SKM-1 treated with dmso at 0.1 percent for 144 hours (cell line): Measurements from ENCODE around the gene CDKN2B-AS1.
"Not testable (repeated sequence)": the region's sequence is repeated elsewhere in the genome, so short reads cannot be mapped to it uniquely, and the experiment has no call there.

Experiments
- DNase-seq: peaks from one replicate; lab custom pipeline; 2025; ENCODE audit not compliant: unreplicated experiment; lab: John Stamatoyannopoulos, UW

The CDKN2B-AS1 gene

DNA sequence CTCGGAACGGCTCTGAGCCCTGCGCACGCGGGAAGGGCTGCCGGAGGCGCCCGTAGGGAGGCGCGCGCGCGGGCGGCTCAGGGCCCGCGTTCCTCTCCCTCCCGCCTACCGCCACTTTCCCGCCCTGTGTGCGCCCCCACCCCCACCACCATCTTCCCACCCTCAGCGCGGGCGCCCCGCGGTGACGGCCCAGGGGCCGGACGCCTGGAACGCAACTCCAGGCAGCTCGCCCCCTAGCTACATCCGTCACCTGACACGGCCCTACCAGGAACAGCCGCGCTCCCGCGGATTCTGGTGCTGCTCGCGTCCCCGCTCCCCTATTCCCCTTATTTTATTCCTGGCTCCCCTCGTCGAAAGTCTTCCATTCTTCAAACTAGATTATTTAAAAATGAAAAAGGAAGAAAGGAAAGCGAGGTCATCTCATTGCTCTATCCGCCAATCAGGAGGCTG, at the start of gene CDKN2B-AS1:
Gene CDKN2B-AS1 (plus strand): TSS at position 236 of the 450 bp plus-strand sequence.
- peak; percentile 79 for DNase-seq

DNA sequence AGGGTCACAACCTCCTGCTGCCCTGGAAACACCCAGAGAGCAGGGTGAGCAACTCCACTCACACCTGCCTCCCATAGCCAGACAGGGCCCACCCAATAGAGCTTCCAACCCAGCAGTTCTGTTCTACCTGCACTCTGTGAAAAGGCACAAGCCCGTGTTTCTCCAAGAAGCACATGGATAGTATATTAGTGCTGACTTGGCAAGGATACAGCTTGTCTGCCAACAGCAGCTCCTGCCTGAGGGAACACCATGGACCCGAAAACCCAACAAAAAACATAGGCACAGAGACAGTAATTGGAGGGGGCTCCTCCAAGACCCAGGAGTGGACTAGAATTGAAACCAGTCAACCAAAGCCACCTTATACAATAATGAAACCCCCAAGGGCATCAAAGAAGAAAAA, 49.0 kb upstream of the CDKN2B-AS1 start:
- DNase-seq = no peak

- no peak for DNase-seq
Measured at GRCh38 chr9:21958833-21959232, 35.8 kb upstream of the CDKN2B-AS1 start.

- DNase-seq = not testable (repeated sequence)
Measured at GRCh38 chr9:21959268-21959667, 35.3 kb upstream of the CDKN2B-AS1 start.

- DNase-seq = no peak
Measured at GRCh38 chr9:21961569-21961968, 33.0 kb upstream of the CDKN2B-AS1 start.

GRCh38 chr9:21964925-21965385, 29.6 kb upstream of the CDKN2B-AS1 start:
- DNase-seq = no peak

DNA sequence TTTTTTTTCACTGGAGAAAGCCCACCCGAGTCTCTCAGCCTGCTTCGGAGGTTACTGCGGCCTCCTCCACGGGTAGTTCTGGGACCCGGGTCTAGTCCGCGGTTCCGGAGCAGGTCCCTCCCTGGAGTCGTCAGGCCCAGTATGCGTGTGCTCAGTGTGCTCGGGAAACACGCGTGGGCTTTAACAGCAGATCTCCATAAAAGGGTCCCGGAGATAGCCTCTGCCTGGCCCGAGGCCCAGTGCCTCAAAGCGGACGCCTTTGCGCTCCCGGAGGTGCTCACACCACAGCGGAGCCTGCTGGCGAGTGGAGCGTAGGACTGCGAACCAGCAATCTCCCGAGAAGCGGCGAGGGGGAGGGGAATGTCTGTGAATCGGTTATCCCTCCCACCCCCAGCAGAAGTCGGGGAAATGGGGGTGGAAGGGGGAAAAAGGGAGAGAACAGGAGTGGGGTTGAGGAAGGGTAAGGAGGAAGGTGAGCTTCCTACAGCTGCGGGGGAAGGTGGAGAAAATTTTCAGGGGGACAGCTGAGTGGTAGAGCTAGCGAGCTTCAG, 29.1 kb upstream of the CDKN2B-AS1 start:
- DNase-seq = no peak

- DNase-seq = no peak
Measured at GRCh38 chr9:21966140-21966851, 28.3 kb upstream of the CDKN2B-AS1 start.

DNA sequence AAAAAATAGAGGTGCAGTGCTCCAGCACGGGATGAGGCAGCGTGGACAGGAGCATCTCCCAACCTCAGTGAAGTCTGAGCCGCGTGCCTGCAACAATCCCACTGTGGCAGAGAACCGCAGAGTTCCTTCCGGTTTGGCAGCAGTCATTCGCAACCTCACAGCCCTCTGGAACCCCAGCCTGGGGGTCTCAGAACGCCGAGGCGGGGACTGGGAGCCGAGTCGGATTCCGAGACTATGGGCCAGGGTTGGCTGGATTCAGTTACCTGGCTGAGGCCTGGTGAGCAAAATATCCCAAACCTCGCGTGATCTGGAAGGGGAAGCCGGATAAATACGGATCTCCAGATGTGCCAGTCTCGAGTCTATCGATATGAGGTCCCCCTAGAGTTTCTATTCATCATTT, 27.4 kb upstream of the CDKN2B-AS1 start:
- no peak for DNase-seq

DNA sequence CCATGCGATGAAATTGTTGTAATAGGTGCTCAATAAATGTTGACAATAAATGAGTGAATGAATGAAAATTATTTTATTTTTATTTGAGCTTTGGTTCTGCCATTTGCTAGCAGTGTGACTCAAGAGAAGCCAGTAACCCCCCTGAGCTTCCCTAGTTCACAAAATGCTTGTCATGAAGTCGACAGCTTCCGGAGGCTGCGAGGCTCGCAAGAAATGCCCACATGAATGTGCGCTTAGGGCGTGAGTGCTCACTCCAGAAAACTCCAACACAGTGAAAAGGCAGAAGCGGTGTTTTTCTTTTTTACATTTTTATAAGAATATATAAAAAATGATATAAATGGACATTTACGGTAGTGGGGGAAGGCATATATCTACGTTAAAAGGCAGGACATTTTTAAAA, 26.9 kb upstream of the CDKN2B-AS1 start:
- no peak for DNase-seq

DNA sequence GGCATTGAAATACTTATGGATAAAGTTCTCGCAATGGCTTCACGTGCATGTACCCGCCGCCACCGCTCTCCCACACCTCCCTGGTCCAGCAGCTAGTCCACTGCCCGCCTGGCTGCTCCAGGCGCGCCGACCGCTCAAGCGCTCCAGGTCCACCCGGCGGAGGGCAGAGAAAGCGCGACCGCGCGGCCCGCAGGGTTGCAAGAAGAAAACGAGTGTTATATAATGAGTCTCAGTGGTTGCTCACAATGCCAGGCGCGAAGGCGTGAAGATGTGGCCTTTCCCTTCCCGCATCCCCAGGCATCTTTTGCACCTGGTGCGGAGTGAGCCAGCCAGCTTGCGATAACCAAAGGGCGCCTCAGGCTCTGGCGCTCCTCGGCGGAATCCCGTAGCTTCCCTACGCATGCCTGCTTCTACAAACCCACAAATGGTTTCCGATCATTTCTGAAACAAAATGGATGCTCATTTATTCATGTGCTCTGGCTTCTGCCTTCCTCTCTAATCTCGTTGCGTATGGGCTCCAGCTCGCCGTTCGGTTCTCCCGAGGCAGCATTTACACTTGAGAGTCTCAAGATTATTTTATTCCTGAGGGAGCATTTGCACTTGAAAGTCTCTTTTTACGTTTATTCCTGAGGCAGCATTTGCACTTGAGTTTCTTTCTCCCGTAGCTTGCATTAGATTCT, 26.1 kb upstream of the CDKN2B-AS1 start:
- DNase-seq = no peak

DNA sequence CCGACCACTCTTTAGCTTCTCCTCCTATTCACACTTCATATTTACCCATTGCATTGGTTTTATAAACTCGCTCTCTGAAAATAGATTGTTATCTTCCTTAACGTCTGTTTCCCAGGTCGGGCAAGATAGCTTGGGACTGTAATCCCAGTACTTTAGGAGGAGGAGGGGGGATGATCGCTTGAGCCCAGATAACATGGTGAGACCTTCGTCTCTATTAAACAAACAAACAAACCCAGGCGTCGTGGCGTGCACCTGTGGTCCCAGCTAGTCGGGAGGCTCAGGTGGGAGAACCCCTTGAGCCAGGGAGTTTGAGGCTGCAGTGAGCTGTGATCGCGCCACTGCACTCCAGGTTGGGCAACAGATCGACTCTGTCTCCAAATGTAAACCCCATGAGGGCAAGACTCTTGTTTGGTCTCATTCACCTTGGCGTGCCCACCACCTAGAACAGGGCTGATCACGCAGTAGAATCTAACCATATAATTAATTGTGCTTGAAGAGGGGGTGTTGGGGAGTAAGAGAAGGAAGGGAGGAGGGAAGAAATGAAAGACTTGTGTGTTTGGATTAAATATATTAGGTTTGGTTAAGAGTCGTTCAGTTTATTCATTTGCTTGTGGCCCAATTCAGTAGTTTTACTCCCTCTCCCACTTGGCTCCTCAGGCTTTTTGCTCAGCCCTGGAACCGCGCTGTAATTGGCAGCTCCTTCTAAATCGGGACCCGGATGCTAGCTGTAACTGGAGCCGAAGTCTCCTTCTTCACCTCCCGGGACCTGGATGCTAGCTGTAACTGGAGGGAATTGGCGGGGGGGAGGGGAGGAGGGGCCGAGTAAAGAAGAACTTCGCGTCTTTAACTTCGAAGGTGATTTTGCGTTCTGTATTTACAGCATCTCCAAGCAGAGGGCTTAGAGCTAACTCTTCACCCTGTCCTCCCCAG, 25.3 kb upstream of the CDKN2B-AS1 start:
- no peak for DNase-seq

DNA sequence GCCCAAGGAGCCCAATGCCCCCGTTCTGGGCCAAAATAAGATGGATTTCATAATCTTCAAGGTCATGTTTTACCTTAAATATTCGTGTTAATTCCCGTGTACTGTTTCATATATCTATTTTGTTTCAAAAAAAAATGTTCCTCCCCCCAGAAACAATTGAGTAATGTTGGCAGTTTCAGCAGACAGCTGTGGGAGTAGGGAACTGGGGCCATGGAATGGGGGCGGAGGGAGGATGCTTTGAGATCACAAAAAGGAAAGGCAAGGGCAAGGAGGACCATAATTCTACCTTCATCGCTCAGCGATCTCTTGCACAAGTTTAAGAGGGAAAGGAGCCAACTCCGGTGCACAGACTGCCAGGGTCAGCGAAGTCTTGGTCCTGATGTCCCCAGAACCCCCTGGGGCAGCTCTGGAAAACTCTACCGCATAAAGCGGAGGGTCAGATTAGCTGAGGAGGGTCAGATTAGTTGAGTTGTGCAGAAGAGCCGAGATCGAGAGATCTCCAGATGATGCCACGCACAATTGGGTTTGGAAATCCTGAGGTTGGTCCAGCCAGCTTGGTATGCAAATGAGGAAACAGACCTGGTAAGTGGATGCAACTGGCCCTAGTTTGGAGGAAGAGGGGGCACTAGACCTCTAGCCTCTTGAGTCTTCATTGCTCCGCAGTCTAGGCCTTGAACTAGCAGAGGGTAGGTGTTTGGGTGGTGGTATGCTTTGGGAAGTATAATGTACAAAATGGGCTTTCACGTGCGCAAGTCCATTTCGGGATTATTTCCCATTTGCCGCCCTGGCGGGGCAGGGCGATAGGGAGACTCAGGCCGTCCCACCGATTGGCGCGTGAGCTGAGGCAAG, 24.4 kb upstream of the CDKN2B-AS1 start:
- no peak for DNase-seq

- DNase-seq = no peak
Measured at GRCh38 chr9:21970800-21971640, 23.6 kb upstream of the CDKN2B-AS1 start.

- DNase-seq = no peak
Measured at GRCh38 chr9:21972361-21972760, 22.2 kb upstream of the CDKN2B-AS1 start.

DNA sequence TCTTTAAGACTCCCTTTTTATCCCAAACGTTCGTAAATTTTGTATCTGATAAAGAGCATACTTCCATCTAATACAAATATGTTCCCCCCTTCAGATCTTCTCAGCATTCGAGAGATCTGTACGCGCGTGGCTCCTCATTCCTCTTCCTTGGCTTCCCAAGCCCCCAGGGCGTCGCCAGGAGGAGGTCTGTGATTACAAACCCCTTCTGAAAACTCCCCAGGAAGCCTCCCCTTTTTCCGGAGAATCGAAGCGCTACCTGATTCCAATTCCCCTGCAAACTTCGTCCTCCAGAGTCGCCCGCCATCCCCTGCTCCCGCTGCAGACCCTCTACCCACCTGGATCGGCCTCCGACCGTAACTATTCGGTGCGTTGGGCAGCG, 20.3 kb upstream of the CDKN2B-AS1 start:
- DNase-seq = no peak

DNA sequence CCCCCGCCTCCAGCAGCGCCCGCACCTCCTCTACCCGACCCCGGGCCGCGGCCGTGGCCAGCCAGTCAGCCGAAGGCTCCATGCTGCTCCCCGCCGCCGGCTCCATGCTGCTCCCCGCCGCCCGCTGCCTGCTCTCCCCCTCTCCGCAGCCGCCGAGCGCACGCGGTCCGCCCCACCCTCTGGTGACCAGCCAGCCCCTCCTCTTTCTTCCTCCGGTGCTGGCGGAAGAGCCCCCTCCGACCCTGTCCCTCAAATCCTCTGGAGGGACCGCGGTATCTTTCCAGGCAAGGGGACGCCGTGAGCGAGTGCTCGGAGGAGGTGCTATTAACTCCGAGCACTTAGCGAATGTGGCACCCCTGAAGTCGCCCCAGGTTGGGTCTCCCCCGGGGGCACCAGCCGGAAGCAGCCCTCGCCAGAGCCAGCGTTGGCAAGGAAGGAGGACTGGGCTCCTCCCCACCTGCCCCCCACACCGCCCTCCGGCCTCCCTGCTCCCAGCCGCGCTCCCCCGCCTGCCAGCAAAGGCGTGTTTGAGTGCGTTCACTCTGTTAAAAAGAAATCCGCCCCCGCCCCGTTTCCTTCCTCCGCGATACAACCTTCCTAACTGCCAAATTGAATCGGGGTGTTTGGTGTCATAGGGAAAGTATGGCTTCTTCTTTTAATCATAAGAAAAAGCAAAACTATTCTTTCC, 19.7 kb upstream of the CDKN2B-AS1 start:
- no peak for DNase-seq

DNA sequence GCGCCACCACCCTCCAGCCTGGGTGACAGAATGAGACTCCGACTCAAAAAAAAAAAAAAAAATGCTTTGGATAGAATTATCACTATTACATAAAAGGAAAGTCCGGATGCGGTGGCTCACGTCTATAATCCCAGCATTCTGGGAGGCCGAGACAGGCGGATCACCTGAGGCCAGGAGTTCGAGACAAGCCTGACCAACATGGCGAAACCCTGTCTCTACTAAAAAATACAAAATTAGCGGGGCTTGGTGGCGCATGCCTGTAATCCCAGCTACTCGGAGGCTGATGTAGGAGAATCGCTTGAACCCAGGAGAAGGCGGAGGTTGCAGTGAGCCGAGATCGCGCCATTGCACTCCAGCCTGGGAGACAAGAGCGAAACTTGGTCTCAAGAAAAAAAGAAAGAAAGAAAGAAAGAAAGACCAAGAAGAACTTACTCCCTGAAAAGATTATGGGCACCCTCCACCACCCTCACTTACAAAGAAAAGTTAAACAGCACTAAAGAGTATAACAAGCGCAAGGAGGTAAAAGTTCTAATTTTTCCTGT, 18.2 kb upstream of the CDKN2B-AS1 start:
- no peak for DNase-seq
